HG02870 (cell line): ENCODE measurements around the gene SEC23A.
"Not testable (repeated sequence)": the region's sequence is repeated elsewhere in the genome, so short reads cannot be mapped to it uniquely, and the experiment has no call there.

Source experiments
- ATAC-seq: cut with Tn5 transposase; IDR thresholded peaks from one replicate; pipeline ENCODE4 v1.9.1; 2021; ENCODE audit warnings: mild to moderate bottlenecking, moderate library complexity; ENCODE audit not compliant: unreplicated experiment

Gene SEC23A

DNA sequence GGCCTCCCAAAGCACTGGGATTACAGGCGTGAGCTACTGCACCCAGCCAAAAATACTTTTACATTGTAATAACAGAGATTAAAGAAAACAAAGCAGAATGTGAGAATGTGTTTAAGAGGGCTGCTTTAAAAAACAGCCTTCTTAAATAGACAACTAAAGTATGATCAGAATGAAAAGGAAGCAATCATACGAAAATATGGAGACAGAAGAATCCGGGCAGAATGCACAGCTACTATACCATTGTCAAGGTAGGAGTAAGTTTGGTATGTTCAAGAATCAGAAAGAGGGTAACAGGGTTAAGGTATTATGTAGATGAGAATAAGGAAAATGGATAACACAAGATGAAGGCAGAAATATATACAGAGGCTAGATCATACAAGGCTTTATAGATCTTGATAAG is 8.5 kb downstream of the SEC23A start:
- no peak for ATAC-seq

DNA sequence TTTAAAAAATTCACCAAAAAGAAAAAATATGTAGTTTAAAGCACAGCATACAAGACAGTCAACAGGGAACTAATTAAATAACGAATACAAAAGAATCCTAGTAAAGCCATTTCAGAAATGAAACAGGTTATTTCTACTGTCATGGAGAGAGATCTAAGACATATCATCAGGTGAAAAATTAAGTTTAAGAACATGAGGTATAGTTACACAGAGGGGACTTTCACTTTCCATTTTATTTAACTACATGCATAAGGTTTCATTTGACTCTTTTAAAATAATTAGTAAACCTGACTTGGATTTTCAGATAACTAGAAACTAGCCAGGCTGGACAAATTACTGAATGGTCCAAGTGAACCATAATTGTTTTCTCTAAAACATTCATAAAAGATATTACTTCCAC is 11.3 kb downstream of the SEC23A start:
- ATAC-seq, result no peak

DNA sequence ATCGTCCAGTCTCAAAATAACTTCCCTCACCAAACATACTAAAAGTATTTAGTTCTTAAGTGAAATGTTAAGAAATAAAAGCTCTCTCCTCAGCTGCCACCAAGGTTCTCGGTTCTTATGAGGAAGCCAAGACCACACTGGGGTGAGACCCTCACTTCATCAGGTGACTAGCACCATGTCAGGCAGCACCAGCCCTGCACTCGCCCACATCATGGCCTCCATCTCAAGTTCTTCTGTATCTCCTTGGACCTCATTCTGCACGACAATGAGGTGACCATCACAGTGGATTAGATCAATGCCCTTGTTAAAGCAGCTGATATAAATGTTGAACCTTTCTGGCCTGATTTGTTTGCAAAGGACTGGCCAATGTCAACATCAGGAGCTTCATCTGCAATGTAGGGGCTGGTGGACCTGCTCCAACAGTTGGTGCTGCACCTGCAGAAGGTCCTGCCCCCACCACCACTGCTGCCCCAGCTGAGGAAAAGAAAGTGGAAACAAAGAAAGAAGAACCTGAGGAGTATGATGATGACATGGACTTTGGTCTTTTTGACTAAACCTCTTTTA is 12.4 kb downstream of the SEC23A start:
- ATAC-seq, result no peak

DNA sequence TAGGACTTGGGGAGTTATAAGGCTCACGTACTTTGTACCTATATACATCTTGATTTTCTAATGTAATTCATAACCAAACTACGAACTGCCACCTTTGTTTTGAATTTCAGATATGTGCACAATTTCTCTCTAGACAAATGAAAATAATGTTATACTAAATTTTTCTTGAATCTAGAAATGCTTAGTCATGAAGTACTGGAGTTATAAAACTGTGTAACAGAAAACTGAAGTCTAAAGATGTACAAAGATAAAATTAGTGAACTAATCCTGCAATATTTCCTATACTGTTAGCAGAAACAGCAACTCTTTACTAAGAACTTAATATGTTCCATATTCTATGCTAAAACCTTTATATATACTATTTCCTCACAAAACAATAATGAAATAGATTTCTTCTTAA is 15.5 kb downstream of the SEC23A start:
- ATAC-seq, result no peak

DNA sequence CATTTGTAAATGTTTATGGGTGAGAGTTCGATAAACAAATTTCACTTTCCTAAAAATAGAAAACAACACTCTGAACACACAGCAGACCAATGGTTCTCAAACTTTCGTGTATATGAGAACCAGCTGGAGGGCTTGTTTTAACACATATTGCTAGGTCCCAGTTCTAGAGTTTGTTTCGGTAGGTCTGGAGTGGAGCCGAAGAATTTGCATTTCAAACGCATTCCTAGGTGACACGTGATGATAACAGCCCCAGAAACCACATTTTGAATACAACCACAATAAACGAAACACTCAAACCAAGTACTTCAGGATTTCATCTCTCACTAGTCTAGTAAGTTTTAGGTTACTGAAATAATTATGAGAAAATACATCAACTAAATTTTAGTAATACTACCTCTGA is 17.1 kb downstream of the SEC23A start:
- ATAC-seq, result peak; percentile 71

DNA sequence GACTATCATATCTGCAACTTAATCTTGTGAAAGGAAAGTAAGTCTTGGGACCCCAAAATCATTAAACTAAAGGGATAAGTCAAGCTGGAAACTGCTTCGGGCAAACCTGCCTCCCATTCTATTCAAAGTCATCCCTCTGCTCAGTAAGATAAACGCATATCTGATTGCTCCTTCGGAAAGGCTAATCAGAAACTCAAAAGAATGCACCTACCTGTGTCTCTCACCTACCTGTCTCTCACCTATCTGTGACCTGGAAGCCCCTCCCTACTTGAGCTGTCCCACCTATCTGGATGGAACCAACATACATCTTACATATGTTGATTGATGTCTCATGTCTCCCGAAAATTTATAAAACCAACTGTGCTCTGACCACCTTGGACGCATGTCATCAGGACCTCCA is 19.9 kb downstream of the SEC23A start:
- ATAC-seq, result no peak

DNA sequence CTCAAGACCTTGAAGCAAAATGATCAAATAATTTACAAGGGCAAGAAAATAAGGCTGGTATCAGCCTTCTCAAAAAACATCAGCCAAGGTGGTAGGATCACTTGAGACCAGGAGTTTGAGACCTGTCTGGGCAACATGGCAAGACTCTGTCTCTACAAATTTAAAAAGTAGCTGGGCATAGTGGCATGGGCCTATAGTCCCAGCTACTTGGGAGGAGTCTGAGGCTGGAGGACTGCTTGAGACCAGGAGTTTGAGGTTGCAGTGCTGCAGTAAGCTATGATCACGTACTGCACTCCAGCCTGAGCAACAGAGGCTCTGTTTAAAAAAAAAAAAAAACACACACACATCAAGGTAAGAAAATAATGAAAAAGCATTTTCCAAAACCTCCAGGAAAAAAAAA is 22.1 kb downstream of the SEC23A start:
- ATAC-seq, result no peak

DNA sequence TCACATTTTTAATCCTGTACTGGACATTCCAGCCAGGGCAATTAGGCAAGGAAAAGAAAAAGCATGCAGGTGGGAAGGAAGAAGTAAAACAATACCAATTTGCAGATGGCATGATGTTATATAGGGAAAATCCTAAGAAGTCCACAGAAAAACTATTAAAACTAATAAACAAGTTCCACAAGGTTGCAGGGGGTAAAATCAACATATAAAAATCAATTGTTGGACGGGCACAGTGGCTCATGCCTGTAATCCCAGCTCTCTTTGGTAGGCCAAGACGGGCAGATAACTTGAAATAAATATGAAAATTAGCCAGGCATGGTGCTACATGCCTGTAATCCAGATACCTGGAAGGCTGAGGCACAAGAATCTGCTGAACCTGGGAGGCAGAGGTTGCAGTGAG is 31.9 kb downstream of the SEC23A start:
- ATAC-seq, result no peak

DNA sequence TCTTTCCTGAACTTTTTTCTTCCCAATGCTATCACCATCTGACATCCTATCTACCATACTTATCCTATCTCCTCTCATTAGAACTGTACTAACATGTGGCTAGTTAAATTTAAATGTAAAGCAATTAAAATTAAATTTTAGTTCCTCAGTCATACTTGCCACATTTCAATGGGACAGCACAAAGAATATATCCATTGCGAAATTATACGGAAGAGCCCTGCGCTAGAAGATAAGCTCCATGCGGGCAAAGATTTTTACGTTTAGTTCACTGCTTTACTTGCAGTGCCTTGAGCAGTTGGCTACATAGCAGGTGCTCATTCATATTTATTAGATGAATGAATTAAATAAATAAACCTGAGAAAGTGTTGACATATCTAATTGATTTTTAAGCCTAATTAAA is 33.1 kb downstream of the SEC23A start:
- ATAC-seq, result no peak

DNA sequence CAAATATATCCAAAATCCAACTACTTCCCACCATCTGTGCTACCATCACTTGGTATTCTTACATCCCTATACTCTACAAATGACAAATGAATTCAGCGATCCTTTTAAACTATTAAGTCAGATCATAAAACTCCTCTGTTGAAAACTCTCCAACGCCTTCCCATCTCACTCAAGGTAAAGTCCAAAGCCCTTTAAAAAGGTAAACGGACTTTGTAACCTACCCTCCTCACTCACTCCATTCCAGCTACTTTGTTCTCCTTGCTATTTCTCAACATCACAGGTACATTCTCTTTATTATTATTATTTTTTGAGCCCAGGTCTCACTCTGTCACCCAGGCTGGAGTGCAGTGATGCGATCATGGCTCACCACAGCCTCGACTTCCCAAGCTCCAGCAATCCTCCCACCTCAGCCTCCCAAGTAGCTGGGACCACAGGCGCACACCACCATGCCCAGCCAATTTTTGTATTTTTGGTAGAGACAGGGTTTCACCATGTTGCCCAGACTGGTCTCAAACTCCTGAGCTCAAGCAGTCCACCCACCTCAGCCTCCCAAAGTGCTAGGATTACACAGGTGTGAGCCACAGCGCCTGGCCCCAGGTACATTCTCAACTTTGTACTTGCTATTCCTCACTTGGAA is 33.7 kb downstream of the SEC23A start:
- ATAC-seq, result not testable (repeated sequence)

DNA sequence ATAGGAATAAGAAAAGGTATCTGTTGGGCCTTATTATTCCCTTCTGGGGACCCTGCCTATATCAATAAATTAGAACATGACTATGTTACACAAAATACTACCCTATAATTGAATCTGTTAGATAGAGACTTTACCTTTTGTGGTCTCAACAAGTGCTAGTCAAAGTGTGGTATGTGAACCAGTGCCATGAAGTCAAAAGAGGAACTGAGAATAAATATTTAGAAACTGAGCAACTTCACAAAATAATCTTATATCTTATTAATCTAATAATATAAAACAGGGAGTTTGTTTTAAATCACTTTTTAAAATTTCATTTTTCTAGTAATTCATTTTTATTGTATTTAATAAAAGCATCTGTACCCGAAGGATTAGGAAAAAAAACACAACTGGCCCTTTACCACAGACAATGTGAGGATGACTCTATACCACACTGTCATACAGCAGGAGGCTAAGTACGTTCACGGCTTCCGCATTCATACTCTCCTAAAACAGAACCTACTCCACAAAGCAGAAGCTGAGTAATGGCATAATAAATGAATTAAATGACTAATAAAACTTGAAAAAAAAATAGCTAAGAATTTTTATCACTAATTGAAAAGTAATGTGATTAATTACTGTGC is 42.1 kb downstream of the SEC23A start:
- ATAC-seq, result peak; percentile 99

DNA sequence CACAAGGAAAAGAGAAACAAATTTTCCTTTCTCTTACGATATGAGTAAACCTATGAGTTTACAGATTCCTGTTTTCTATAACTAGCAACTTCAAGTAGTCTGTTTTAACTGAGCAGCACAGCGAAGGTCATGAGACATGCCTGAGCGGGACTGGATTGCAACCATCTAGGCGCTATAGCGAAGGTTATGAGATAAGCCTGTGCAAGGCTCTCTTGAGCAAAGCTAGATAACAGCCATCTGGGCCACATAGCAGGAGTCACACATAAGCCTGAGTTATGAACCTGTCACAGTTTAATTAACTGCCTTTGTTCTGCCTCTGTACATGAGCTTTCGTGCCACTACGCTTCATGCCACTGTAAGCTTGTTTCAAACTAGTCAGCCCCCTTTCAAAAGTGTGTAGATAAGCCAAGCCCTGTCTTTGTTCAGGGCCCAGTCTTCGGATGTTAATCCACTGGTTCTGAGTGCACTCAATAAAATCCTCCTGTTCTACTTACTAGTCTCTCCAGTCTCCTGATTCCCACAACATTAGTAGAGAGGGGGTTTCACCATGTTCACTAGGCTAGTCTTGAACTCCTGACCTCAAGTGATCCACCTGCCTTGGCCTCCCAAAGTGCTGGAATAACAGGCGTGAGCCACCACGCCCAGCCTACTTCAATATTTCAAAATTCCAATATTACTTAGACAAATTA is 47.1 kb downstream of the SEC23A start:
- no peak for ATAC-seq

DNA sequence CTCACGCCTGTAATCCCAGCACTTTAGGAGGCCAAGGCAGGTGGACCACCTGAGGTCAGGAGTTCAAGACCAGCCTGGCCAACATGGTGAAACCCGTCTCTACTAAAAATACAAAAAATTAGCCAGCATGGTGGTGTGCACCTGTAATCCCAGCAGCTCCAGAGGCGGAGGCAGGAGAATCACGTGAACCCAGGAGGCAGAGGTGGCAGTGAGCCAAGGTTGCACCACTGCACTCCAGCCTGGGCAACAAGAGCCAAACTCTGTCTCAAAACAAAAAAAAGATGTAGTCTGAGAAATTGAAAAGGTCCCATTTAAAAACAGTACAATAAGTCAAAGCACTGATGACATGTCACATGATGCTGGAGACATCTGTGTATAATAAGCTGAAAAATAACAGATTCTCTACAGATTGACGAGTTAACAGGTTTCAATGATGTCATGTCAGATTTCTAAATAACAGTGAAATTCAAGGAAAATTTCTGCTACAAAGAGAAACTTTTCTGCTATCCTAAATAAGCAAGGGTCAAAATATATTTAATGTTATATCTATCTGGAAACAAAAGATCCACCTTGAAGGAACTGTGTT is 50.1 kb downstream of the SEC23A start:
- ATAC-seq, result not testable (repeated sequence)

DNA sequence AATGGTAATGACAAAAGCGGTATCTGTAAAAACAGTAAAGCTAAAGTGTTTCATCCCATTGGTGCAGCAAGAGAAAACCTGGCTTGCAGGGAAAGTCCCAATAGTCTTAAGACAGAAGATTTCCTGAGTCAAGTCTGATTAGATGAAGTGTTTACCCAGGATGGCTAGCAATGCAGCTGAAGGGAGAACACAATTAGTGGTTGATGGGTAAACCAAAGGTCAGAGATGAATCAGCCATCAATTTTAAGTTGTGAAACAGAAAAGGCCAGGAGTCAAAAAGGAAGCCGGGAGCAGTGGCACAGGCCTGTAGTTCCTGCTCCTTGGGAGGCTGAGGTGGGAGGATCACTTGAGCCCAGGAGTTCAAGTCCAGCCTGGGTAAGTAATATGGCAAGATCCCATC is 52.6 kb downstream of the SEC23A start:
- peak; percentile 56 for ATAC-seq

DNA sequence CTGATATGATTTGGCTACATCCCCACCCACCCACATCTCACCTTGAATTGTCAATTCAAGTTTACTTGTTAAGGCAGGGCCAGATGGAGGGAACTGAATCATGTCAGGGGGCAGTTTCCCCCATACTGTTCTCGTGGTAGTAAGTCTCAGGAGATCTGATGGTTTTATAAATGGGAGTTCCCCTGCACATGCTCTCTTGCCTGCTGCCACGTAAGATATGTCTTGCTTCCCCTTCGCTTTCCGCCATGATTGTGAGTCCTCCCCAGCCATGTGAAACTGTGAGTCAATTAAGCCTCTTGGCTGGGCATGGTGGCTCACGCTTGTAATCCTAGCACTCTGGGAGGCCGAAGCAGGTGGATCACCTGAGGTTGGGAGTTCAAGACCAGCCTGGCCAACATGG is 57.1 kb downstream of the SEC23A start:
- peak; percentile 46 for ATAC-seq

DNA sequence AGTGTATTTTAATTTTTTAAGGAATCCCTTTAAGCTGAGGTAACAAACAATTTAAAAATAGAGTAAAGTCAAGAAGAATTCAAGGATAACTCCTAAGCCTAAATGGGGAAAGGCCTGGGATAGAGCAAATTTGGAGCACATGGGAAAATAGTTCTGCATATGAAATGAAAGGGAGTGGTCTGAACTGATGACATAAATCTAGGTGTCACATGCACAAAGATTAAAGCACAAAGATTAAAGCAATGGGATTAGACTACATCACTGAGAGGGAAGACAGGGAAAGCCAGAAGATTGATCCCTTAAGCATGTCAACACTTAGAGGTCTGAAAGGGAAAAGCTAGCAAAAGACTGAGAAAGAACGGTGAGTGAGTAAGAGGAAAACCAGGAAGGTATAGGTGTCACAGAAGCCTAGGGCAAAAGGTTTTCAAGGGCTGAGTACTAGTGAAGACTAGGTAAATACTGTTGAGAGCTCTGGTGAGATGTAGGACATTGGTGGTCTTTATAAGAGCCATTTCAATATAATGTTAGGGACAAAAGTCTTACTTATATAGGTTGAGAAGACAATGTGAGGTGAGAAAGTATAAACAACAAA is 59.6 kb downstream of the SEC23A start:
- ATAC-seq, result no peak

DNA sequence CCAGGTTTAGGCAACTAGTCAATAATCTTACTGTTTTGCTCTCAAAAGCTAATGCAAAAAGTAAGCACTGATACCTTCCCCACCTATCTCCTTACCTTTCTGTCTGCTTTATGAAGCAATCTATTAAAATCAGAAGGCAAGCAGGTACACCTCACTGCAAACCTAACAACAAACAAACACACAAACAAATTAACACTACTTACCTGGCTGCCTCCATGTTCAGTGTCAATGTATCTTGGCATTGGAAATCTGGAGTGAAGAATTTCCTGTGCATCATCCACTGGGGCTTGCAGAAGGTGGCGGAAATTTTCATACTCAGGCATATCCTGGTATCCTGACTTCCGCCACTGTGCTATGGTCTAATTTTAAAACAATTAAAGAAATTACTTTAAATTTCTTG is 62.5 kb downstream of the SEC23A start:
- no peak for ATAC-seq

DNA sequence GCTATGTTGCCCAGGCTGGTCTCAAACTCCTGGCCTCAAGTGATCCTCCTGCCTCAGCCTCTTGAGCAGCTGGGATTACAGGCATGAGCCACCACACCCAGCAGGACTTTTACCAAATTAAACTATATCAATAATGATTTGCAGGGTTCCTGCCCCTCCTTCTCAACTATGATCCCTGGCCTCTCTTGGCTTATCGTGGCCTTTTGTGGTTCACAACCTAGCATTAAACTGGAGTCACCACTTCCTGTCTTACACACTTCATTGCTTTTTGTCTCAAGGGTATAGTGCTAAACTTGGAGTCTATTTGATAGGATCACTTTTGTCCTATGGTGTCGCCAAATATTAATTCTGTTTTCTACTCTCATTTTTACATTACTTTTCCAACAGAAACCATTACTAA is 64.5 kb downstream of the SEC23A start:
- ATAC-seq, result no peak

DNA sequence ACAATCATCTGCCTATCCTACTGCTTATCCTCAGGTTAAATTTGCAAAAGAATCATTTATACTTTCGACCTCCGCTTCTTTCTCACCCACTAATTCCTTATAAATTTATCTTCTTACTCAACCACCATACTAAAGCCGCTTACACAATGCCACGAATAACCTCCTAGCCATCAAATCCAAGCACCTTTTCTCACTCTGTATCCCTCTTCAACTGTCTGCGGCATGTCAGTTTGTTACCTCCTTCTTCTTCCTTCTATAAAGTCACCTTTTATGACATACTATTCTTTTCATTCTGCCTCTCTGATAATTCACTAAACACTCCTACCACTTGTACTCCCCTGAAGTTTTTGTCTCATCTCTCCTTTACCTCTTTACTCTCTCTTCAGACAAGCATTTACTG is 66.3 kb downstream of the SEC23A start:
- ATAC-seq, result no peak

DNA sequence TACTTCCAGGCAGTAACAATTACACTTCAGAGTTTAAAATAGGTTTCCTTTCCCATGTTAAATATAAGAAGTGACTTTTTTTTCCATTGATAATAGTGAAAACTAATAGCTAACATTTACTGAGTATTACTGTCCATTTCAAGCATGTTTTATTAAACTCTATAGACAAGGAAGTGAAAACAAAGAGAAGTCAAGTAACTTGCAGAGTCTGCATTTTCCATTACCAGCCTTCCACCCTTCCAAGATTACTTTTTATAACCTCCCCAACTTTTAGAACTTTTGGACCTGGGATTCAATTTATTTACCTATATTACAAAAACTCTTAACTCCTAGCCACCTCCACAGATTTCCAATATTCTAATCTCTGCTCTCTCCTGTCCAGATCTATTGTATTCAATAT is 67.7 kb downstream of the SEC23A start:
- ATAC-seq, result no peak
